ENCODE results near the gene STH.
"Not testable (repeated sequence)": the region's sequence is repeated elsewhere in the genome, so short reads cannot be mapped to it uniquely, and the experiment has no call there.

STH gene

GRCh38 chr17:46008591-46008990 lies 9.5 kb downstream of the STH start:
- no peak for DNase-seq

- no peak for DNase-seq
Measured at GRCh38 chr17:46009681-46010596, 10.9 kb downstream of the STH start.

GRCh38 chr17:46010597-46011186 lies 11.6 kb downstream of the STH start:
- no peak for DNase-seq

GRCh38 chr17:46011711-46012505 lies 12.9 kb downstream of the STH start:
- DNase-seq: no peak

GRCh38 chr17:46012506-46013079 lies 13.5 kb downstream of the STH start:
- DNase-seq: no peak

GRCh38 chr17:46013127-46013501 lies 14.1 kb downstream of the STH start:
- DNase-seq: no peak

- no peak for DNase-seq
Measured at GRCh38 chr17:46013502-46014165, 14.6 kb downstream of the STH start.

- DNase-seq: not testable (repeated sequence)
Measured at GRCh38 chr17:46019408-46019925, 20.4 kb downstream of the STH start.

GRCh38 chr17:46020023-46020761 lies 21.1 kb downstream of the STH start:
- DNase-seq: no peak

GRCh38 chr17:46020998-46021397 lies 21.9 kb downstream of the STH start:
- DNase-seq: no peak

- DNase-seq: not testable (repeated sequence)
Measured at GRCh38 chr17:46023366-46023765, 24.3 kb downstream of the STH start.

- no peak for DNase-seq
Measured at GRCh38 chr17:46023783-46024388, 24.8 kb downstream of the STH start.

GRCh38 chr17:46024590-46024989 lies 25.5 kb downstream of the STH start:
- no peak for DNase-seq

- DNase-seq: no peak
Measured at GRCh38 chr17:46025060-46025459, 26.0 kb downstream of the STH start.

- no peak for DNase-seq
Measured at GRCh38 chr17:46025510-46026165, 26.6 kb downstream of the STH start.

GRCh38 chr17:46026166-46027047 lies 27.4 kb downstream of the STH start:
- no peak for DNase-seq

GRCh38 chr17:46027048-46027975 lies 28.3 kb downstream of the STH start:
- DNase-seq: no peak

GRCh38 chr17:46027976-46028325 lies 28.9 kb downstream of the STH start:
- no peak for DNase-seq

- no peak for DNase-seq
Measured at GRCh38 chr17:46028374-46028773, 29.3 kb downstream of the STH start.

Measured in NCI-H2171 (cell line).